ENCODE data around the gene SEMA4D. TPM values are rescaled to one million over a fixed set of nuclear protein-coding genes. Genes with fewer than 3 reads are reported as not detected.

Gene SEMA4D
- total RNA-seq, 1 donor = 0.72 TPM

DNA sequence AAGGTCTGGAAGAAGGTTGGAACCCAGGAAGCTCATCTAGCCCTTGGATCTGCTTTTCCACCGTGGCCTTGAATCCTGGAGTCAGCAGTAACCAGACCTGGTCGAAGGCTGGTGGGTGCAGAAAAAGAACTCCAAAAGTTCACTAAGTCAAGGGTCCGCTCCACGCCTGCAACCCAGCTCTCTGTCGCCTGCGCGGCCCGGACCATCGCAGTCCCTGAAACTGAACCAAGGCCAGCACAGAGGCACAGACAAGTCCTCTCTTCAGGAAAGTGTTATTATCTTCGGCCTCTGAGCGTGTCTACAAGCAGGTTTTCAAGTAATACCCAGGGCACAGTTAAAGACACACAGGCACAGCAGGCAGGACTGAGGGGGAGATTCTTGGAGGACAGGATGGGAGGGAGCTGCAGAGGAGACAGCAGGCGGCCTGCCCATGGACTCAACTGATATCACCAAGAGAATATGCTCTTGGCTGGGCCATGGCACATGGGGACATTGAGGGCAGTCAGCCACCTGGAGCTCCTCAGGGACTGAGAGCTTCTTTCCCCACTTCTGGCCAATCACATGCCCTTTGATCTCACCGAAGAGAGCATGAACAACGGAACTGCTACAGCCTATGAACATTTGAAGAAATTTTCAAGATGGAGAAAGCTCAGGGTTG lies 45.8 kb upstream of the SEMA4D start:
- Histone ChIP-seq H4K20me1 (ENCODE audit: insufficient read depth, low read length) (no peaks in the 10 kb centered on the region), H3K4me3 (ENCODE audit: insufficient read depth, low read length) (no peak overlapping the region), H3K79me2 (ENCODE audit: insufficient read depth, low read length) (no peaks in the 10 kb centered on the region), H2AFZ (ENCODE audit: low read length) (no peak overlapping the region), H3K27me3 (ENCODE audit: insufficient read depth, low read length) (peaks cover 3% of the 10 kb centered on the region), H3K4me1 (ENCODE audit: insufficient read depth, low read length) (no peaks in the 10 kb centered on the region), H3K36me3 (ENCODE audit: insufficient read depth, low read length) (no peaks in the 10 kb centered on the region), H3K9me3 (ENCODE audit: low read depth, low read length) (no peaks in the 10 kb centered on the region), H3K27ac (ENCODE audit: low read depth, low read length) (no peak overlapping the region), H3K4me2 (ENCODE audit: insufficient read depth, low read length) (no peak overlapping the region)
- DNase-seq (ENCODE audit: insufficient read length, low spot score, missing footprints) = no peak
- TF ChIP-seq, protein P1, sequence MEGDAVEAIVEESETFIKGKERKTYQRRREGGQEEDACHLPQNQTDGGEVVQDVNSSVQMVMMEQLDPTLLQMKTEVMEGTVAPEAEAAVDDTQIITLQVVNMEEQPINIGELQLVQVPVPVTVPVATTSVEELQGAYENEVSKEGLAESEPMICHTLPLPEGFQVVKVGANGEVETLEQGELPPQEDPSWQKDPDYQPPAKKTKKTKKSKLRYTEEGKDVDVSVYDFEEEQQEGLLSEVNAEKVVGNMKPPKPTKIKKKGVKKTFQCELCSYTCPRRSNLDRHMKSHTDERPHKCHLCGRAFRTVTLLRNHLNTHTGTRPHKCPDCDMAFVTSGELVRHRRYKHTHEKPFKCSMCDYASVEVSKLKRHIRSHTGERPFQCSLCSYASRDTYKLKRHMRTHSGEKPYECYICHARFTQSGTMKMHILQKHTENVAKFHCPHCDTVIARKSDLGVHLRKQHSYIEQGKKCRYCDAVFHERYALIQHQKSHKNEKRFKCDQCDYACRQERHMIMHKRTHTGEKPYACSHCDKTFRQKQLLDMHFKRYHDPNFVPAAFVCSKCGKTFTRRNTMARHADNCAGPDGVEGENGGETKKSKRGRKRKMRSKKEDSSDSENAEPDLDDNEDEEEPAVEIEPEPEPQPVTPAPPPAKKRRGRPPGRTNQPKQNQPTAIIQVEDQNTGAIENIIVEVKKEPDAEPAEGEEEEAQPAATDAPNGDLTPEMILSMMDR (IDR thresholded peaks at IDR 0.05; ENCODE audit: extremely low read depth, low read depth, low read length) = no peak

DNA sequence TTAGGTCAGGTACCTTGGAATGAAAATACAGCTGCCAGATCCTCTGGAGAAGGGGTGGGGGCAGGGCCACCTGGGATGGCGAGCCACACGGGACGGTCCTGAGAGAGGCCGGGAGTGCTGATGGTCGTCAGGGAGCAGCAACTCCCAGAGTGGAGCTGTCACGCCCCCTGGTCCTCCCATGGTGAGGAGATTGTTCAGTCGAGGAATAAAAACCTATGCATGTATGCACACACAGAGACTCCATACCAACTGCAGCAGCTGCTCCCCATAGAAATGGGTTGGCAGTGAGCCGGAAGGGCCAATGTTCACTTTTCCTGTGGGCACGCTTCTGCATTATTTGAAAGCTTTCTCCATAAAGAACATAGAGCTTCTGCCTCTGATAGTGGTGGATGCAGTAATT lies 45.2 kb upstream of the SEMA4D start:
- H3K9me3 ChIP-seq (ENCODE audit: low read depth, low read length) = no peaks in the 10 kb centered on the region
- no peak overlapping the region for H2AFZ ChIP-seq (ENCODE audit: low read length)
- no peaks in the 10 kb centered on the region for H3K4me1 ChIP-seq (ENCODE audit: insufficient read depth, low read length)
- TF ChIP-seq, protein P1 (IDR thresholded peaks at IDR 0.05; ENCODE audit: extremely low read depth, low read depth, low read length) = no peak
- H3K36me3 ChIP-seq (ENCODE audit: insufficient read depth, low read length) = no peaks in the 10 kb centered on the region
- no peak overlapping the region for H3K27ac ChIP-seq (ENCODE audit: low read depth, low read length)
- no peaks in the 10 kb centered on the region for H4K20me1 ChIP-seq (ENCODE audit: insufficient read depth, low read length)
- H3K27me3 ChIP-seq (ENCODE audit: insufficient read depth, low read length) = peaks cover 3% of the 10 kb centered on the region
- no peak overlapping the region for H3K4me2 ChIP-seq (ENCODE audit: insufficient read depth, low read length)
- H3K4me3 ChIP-seq (ENCODE audit: insufficient read depth, low read length) = no peak overlapping the region
- DNase-seq (ENCODE audit: insufficient read length, low spot score, missing footprints) = no peak
- no peaks in the 10 kb centered on the region for H3K79me2 ChIP-seq (ENCODE audit: insufficient read depth, low read length)

DNA sequence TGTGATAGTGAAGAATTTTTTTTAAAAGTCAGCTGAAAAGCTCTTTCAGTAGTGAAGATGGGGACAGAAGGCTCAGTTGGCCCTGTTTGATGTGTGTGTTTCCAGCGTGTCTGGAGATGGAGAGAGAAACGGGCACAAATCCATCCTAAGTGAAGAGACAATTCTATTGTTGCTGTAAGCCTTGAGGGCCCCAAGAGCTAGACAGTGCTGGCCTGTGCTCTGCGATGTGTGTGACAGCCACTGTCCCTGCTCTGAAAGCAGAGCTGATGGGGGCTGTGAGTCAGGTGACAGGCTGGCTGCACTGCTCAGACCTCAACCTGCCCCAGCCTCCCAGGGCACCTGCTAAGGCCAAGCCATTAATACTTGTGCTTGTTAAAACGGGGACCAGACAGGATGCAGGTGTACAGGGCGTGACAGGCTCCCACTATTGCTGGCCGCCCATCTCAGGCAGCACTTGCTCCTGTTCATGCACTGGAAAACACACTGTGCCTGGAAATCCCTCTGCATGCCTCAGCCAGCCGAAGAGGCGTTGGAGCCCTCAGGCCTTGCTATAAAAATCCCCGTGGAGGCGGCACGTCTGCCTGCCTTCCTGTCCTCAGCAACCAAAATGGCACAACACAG lies 44.6 kb upstream of the SEMA4D start:
- Histone ChIP-seq H3K4me2 (ENCODE audit: insufficient read depth, low read length) (no peak overlapping the region), H3K27ac (ENCODE audit: low read depth, low read length) (no peak overlapping the region), H3K4me1 (ENCODE audit: insufficient read depth, low read length) (no peaks in the 10 kb centered on the region), H3K36me3 (ENCODE audit: insufficient read depth, low read length) (no peaks in the 10 kb centered on the region), H2AFZ (ENCODE audit: low read length) (no peak overlapping the region), H3K9me3 (ENCODE audit: low read depth, low read length) (no peaks in the 10 kb centered on the region), H3K27me3 (ENCODE audit: insufficient read depth, low read length) (peaks cover 3% of the 10 kb centered on the region), H3K4me3 (ENCODE audit: insufficient read depth, low read length) (no peak overlapping the region), H4K20me1 (ENCODE audit: insufficient read depth, low read length) (no peaks in the 10 kb centered on the region), H3K79me2 (ENCODE audit: insufficient read depth, low read length) (no peaks in the 10 kb centered on the region)
- TF ChIP-seq, protein P1 (IDR thresholded peaks at IDR 0.05; ENCODE audit: extremely low read depth, low read depth, low read length) = no peak
- no peak for DNase-seq (ENCODE audit: insufficient read length, low spot score, missing footprints)

DNA sequence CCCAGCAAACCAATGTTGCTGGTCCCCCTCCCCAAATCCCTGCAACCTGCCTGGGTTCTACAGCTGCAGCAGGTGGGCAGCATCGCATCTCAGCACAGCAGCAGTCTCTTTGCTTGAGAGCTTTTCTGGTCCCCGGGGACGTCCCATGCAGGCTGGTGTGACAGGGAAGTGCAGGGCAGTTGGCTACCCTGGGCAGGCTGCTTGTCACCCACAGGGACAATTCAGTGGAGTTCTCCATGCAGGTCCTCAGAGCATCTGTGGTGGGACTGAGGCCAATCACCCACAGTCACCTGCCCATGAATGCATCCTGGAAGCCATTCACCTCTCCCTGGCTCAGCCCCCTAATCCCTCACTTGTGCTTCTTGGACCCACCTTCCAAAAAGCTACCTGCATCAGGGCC lies 43.9 kb upstream of the SEMA4D start:
- H3K79me2 ChIP-seq (ENCODE audit: insufficient read depth, low read length) = no peaks in the 10 kb centered on the region
- no peaks in the 10 kb centered on the region for H3K9me3 ChIP-seq (ENCODE audit: low read depth, low read length)
- H3K27ac ChIP-seq (ENCODE audit: low read depth, low read length) = no peak overlapping the region
- TF ChIP-seq, protein P1 (IDR thresholded peaks at IDR 0.05; ENCODE audit: extremely low read depth, low read depth, low read length) = no peak
- H4K20me1 ChIP-seq (ENCODE audit: insufficient read depth, low read length) = no peaks in the 10 kb centered on the region
- H3K4me1 ChIP-seq (ENCODE audit: insufficient read depth, low read length) = no peaks in the 10 kb centered on the region
- no peaks in the 10 kb centered on the region for H3K36me3 ChIP-seq (ENCODE audit: insufficient read depth, low read length)
- no peak overlapping the region for H2AFZ ChIP-seq (ENCODE audit: low read length)
- H3K27me3 ChIP-seq (ENCODE audit: insufficient read depth, low read length) = peaks cover 3% of the 10 kb centered on the region
- H3K4me2 ChIP-seq (ENCODE audit: insufficient read depth, low read length) = no peak overlapping the region
- no peak for DNase-seq (ENCODE audit: insufficient read length, low spot score, missing footprints)
- H3K4me3 ChIP-seq (ENCODE audit: insufficient read depth, low read length) = no peak overlapping the region

Measured in osteoblast (primary cell).